SU-DHL-6 (cell line): ENCODE data around the gene SFI1.

ENCODE experiments used
- H2AFZ ChIP-seq: fragments of 200-600 bp; sonication (generic); 2 replicates; pipeline ENCODE4 v1.6.1; 2014; ENCODE audit warnings: low read depth, mild to moderate bottlenecking, moderate library complexity, mixed read lengths, antibody characterized with exemption, low read length; ENCODE audit not compliant: severe bottlenecking
- H3F3A ChIP-seq: fragments of 200-600 bp; shearing (Covaris generic); 2 replicates; pipeline ENCODE4 v1.6.0; 2016; ENCODE audit warnings: antibody characterized with exemption, mild to moderate bottlenecking; ENCODE audit not compliant: insufficient read depth
- H3K27ac ChIP-seq: fragments of 200-600 bp; sonication (generic); 2 replicates; pipeline ENCODE4 v1.5.1; 2016; ENCODE audit warnings: low read depth, mild to moderate bottlenecking, low read length, moderate library complexity, mixed read lengths
- H3K27me3 ChIP-seq: fragments of 200-600 bp; sonication (generic), shearing (Covaris generic); 2 replicates; pipeline ENCODE4 v1.6.0; 2014; ENCODE audit warnings: mild to moderate bottlenecking, low read length
- H3K36me3 ChIP-seq: fragments of 200-600 bp; sonication (generic); 2 replicates; pipeline ENCODE4 v1.6.1; 2014; ENCODE audit warnings: mild to moderate bottlenecking, low read length, mixed read lengths
- H3K4me2 ChIP-seq: fragments of 300-600, 200-600 bp; shearing (Covaris generic), sonication (generic); 2 replicates; pipeline ENCODE4 v1.6.0; 2014; ENCODE audit warnings: low read length, low read depth, mild to moderate bottlenecking; ENCODE audit not compliant: poor library complexity, severe bottlenecking
- H3K4me3 ChIP-seq: fragments of 200-600 bp; sonication (generic); 2 replicates; pipeline ENCODE4 v1.5.1; 2014; ENCODE audit warnings: antibody characterized with exemption, low read length, mild to moderate bottlenecking, mixed read lengths; ENCODE audit not compliant: insufficient read depth, poor library complexity, severe bottlenecking
- H3K79me2 ChIP-seq: fragments of 200-600 bp; sonication (generic); 2 replicates; pipeline ENCODE4 v1.6.1; 2014; ENCODE audit warnings: mild to moderate bottlenecking, low read length, moderate library complexity; ENCODE audit not compliant: insufficient read depth
- H3K9ac ChIP-seq: fragments of 200-600 bp; sonication (generic); 2 replicates; pipeline ENCODE4 v1.7.0; 2014; ENCODE audit warnings: mild to moderate bottlenecking, low read length
- H3K9me2 ChIP-seq: fragments of 200-600 bp; sonication (generic); replicated peaks from 2 replicates; pipeline ENCODE4 v1.6.1; 2014; ENCODE audit warnings: low read length; ENCODE audit not compliant: insufficient read depth
- H3K9me3 ChIP-seq: fragments of 200-600 bp; sonication (generic); 2 replicates; pipeline ENCODE4 v1.6.1; 2014; ENCODE audit warnings: low read length, mixed read lengths; ENCODE audit not compliant: insufficient read depth
- H4K20me1 ChIP-seq: fragments of 200-600 bp; sonication (generic); 2 replicates; pipeline ENCODE4 v1.6.1; 2014; ENCODE audit warnings: low read depth, mild to moderate bottlenecking, antibody characterized with exemption, low read length, moderate library complexity, mixed read lengths
- CTCF ChIP-seq: fragments of 200-600 bp; sonication (generic); IDR thresholded peaks from one replicate; pipeline ENCODE4 v1.5.1; 2017; ENCODE audit warnings: antibody characterized with exemption, mild to moderate bottlenecking, low read length, moderate library complexity; ENCODE audit not compliant: insufficient read depth, poor library complexity, severe bottlenecking
- EZH2phosphoT487 ChIP-seq: fragments of 200-600 bp; sonication (generic), shearing (Covaris generic); conservative IDR thresholded peaks from 2 replicates; pipeline ENCODE4 v1.6.1; 2018; ENCODE audit warnings: mild to moderate bottlenecking, antibody characterized with exemption, low read length, moderate library complexity, mixed read lengths

The SFI1 gene

GRCh38 chr22:31489632-31490495, 6.5 kb upstream of the SFI1 start, which contains the start of gene EIF4ENIF1:
Gene EIF4ENIF1, minus strand, starts transcription at chr22:31489842. Its CDS starts 1,124 bp downstream, at chr22:31488718.
- H2AFZ ChIP-seq = peak within 1 kb of the TSS; percentile 14
- peaks cover 4% of the 10 kb centered on the region for H3K36me3 ChIP-seq
- H3K4me3 ChIP-seq = peak within 1 kb of the TSS; percentile 62
- peak within 1 kb of the TSS; percentile 78 for H3K4me2 ChIP-seq
- H3K27ac ChIP-seq = peak within 1 kb of the TSS; percentile 92
- H3F3A ChIP-seq = peaks cover 44% of the 10 kb centered on the region
- TF ChIP-seq CTCF (no peak), EZH2phosphoT487 (no peak)
- H3K9me2 ChIP-seq = no peaks in the 10 kb centered on the region
- no peaks in the 10 kb centered on the region for H3K9me3 ChIP-seq
- H3K27me3 ChIP-seq = no peaks in the 10 kb centered on the region
- peak within 1 kb of the TSS; percentile 89 for H3K9ac ChIP-seq
- peaks cover 26% of the 10 kb centered on the region for H3K79me2 ChIP-seq
- no peaks in the 10 kb centered on the region for H4K20me1 ChIP-seq

GRCh38 chr22:31490496-31490925, 5.8 kb upstream of the SFI1 start:
- Histone ChIP-seq H3K27me3 (no peaks in the 10 kb centered on the region), H4K20me1 (no peaks in the 10 kb centered on the region), H3K79me2 (peaks cover 22% of the 10 kb centered on the region), H3K4me2 (peak overlapping the region; percentile 78), H3K27ac (peak overlapping the region; percentile 92), H3F3A (peaks cover 51% of the 10 kb centered on the region), H3K36me3 (no peaks in the 10 kb centered on the region; the same call in 1 of the 2 replicates), H3K9me2 (no peaks in the 10 kb centered on the region), H3K9me3 (no peaks in the 10 kb centered on the region), H3K9ac (peak overlapping the region; percentile 89), H2AFZ (no peak overlapping the region), H3K4me3 (peak overlapping the region; percentile 62)
- TF ChIP-seq CTCF (no peak), EZH2phosphoT487 (no peak)

- Histone ChIP-seq H3K4me2 (peak overlapping the region; percentile 78), H3K9me2 (no peaks in the 10 kb centered on the region), H3K27ac (peak overlapping the region; percentile 92), H3K36me3 (no peaks in the 10 kb centered on the region; the same call in 1 of the 2 replicates), H4K20me1 (no peaks in the 10 kb centered on the region), H3K9ac (peak overlapping the region; percentile 89), H3K27me3 (no peaks in the 10 kb centered on the region), H2AFZ (no peak overlapping the region), H3K4me3 (peak overlapping the region; percentile 62), H3F3A (peaks cover 57% of the 10 kb centered on the region), H3K79me2 (peaks cover 22% of the 10 kb centered on the region), H3K9me3 (no peaks in the 10 kb centered on the region)
- TF ChIP-seq CTCF (no peak), EZH2phosphoT487 (no peak)
Measured at GRCh38 chr22:31491218-31491962, 4.9 kb upstream of the SFI1 start.
